HEK293 (cell line): ENCODE results near the gene B4GALNT4.

Experiments used
- BCL11B ChIP-seq: fragments of 450-650 bp; formaldehyde crosslinking; IDR thresholded peaks from 2 replicates; pipeline ENCODE4 v1.5.1; 2016; ENCODE audit warnings: low read depth, missing biosample characterization, missing genetic modification characterization
- KLF7 ChIP-seq: fragments of 450-650 bp; formaldehyde crosslinking; IDR thresholded peaks from 2 replicates; pipeline ENCODE4 v1.5.1; 2016; ENCODE audit warnings: missing biosample characterization, missing genetic modification characterization, borderline replicate concordance
- SP2 ChIP-seq: fragments of 450-650 bp; formaldehyde crosslinking; IDR thresholded peaks from 2 replicates; pipeline ENCODE4 v1.5.1; 2016; ENCODE audit warnings: missing biosample characterization, missing genetic modification characterization
- TCF7L2 ChIP-seq: IDR thresholded peaks from 2 replicates; pipeline ENCODE4 v1.6.1; 2011; ENCODE audit warnings: low read depth, mild to moderate bottlenecking, inconsistent platforms, low read length, moderate library complexity, borderline replicate concordance
- YY2 ChIP-seq: fragments of 450-650 bp; formaldehyde crosslinking; IDR thresholded peaks from 2 replicates; pipeline ENCODE4 v1.5.1; 2016; ENCODE audit warnings: missing biosample characterization, missing genetic modification characterization
- ZBTB48 ChIP-seq: fragments of 450-650 bp; formaldehyde crosslinking; IDR thresholded peaks from 2 replicates; pipeline ENCODE4 v1.5.1; 2016; ENCODE audit warnings: missing biosample characterization, missing genetic modification characterization
- ZBTB49 ChIP-seq: fragments of 450-650 bp; formaldehyde crosslinking; IDR thresholded peaks from 2 replicates; pipeline ENCODE4 v1.5.1; 2016; ENCODE audit warnings: missing biosample characterization, missing genetic modification characterization, low read depth
- ZBTB7A ChIP-seq: fragments of 450-650 bp; formaldehyde crosslinking; IDR thresholded peaks from 2 replicates; pipeline ENCODE4 v1.5.1; 2016; ENCODE audit warnings: low read depth, missing biosample characterization, missing genetic modification characterization
- ZFP69B ChIP-seq: fragments of 450-650 bp; formaldehyde crosslinking; IDR thresholded peaks from 2 replicates; pipeline ENCODE4 v1.5.1; 2016; ENCODE audit warnings: missing biosample characterization, missing genetic modification characterization
- ZNF19 ChIP-seq: fragments of 450-650 bp; formaldehyde crosslinking; IDR thresholded peaks from 2 replicates; pipeline ENCODE4; 2016; ENCODE audit warnings: missing biosample characterization, missing genetic modification characterization, low read depth
- ZNF211 ChIP-seq: fragments of 450-650 bp; formaldehyde crosslinking; IDR thresholded peaks from 2 replicates; pipeline ENCODE4 v1.5.1; 2016; ENCODE audit warnings: low read depth, missing biosample characterization, missing genetic modification characterization
- ZNF223 ChIP-seq: fragments of 450-650 bp; formaldehyde crosslinking; IDR thresholded peaks from 2 replicates; pipeline ENCODE4 v1.5.1; 2016; ENCODE audit warnings: missing biosample characterization, missing genetic modification characterization
- ZNF248 ChIP-seq: fragments of 450-650 bp; formaldehyde crosslinking; IDR thresholded peaks from 2 replicates; pipeline ENCODE4 v1.5.1; 2017; ENCODE audit warnings: missing biosample characterization, missing genetic modification characterization
- ZNF266 ChIP-seq: fragments of 450-650 bp; formaldehyde crosslinking; IDR thresholded peaks from 2 replicates; pipeline ENCODE4 v1.5.1; 2016; ENCODE audit warnings: missing biosample characterization, missing genetic modification characterization, low read depth
- ZNF404 ChIP-seq: fragments of 450-650 bp; formaldehyde crosslinking; IDR thresholded peaks from 2 replicates; pipeline ENCODE4 v1.5.1; 2017; ENCODE audit warnings: missing biosample characterization, missing genetic modification characterization
- ZNF416 ChIP-seq: fragments of 450-650 bp; formaldehyde crosslinking; IDR thresholded peaks from 2 replicates; pipeline ENCODE4 v1.5.1; 2016; ENCODE audit warnings: missing biosample characterization, missing genetic modification characterization
- ZNF513 ChIP-seq: fragments of 450-650 bp; IDR thresholded peaks from 2 replicates; pipeline ENCODE4 v1.5.1; 2018; ENCODE audit warnings: missing biosample characterization, missing genetic modification characterization
- ZNF514 ChIP-seq: fragments of 450-650 bp; formaldehyde crosslinking; IDR thresholded peaks from 2 replicates; pipeline ENCODE4 v1.5.1; 2016; ENCODE audit warnings: missing biosample characterization, missing genetic modification characterization
- ZNF518A ChIP-seq: fragments of 450-650 bp; formaldehyde crosslinking; conservative IDR thresholded peaks from 2 replicates; pipeline ENCODE4 v1.5.1; 2016; ENCODE audit warnings: low read depth, missing biosample characterization, missing genetic modification characterization
- ZNF558 ChIP-seq: fragments of 450-650 bp; formaldehyde crosslinking; IDR thresholded peaks from 2 replicates; pipeline ENCODE4 v1.5.1; 2016; ENCODE audit warnings: missing biosample characterization, missing genetic modification characterization
- ZNF596 ChIP-seq: fragments of 450-650 bp; IDR thresholded peaks from 2 replicates; pipeline ENCODE4 v1.5.0; 2018; ENCODE audit warnings: missing biosample characterization, mild to moderate bottlenecking, missing genetic modification characterization, moderate library complexity
- ZNF629 ChIP-seq: fragments of 450-650 bp; formaldehyde crosslinking; IDR thresholded peaks from 2 replicates; pipeline ENCODE4 v1.5.1; 2017; ENCODE audit warnings: missing biosample characterization, missing genetic modification characterization
- ZNF670 ChIP-seq: fragments of 450-650 bp; formaldehyde crosslinking; IDR thresholded peaks from 2 replicates; pipeline ENCODE4 v1.5.1; 2016; ENCODE audit warnings: missing biosample characterization, missing genetic modification characterization, low read depth
- ZNF776 ChIP-seq: fragments of 450-650 bp; formaldehyde crosslinking; IDR thresholded peaks from 2 replicates; pipeline ENCODE4 v1.5.0; 2017; ENCODE audit warnings: missing biosample characterization, missing genetic modification characterization, borderline replicate concordance
- ZNF777 ChIP-seq: fragments of 450-650 bp; formaldehyde crosslinking; IDR thresholded peaks from 2 replicates; pipeline ENCODE4 v1.5.1; 2017; ENCODE audit warnings: missing biosample characterization, missing genetic modification characterization, borderline replicate concordance
- ZNF785 ChIP-seq: fragments of 450-650 bp; formaldehyde crosslinking; IDR thresholded peaks from 2 replicates; pipeline ENCODE4 v1.5.1; 2016; ENCODE audit warnings: missing biosample characterization, missing genetic modification characterization
- ZSCAN18 ChIP-seq: fragments of 450-650 bp; formaldehyde crosslinking; IDR thresholded peaks from 2 replicates; pipeline ENCODE4 v1.5.1; 2016; ENCODE audit warnings: missing biosample characterization, missing genetic modification characterization
- ZSCAN30 ChIP-seq: fragments of 450-650 bp; IDR thresholded peaks from 2 replicates; pipeline ENCODE4 v1.5.1; 2018; ENCODE audit warnings: missing biosample characterization, mild to moderate bottlenecking, missing genetic modification characterization, moderate library complexity
- TF ChIP-seq, protein P1 (sequence below): fragments of 450-650 bp; formaldehyde crosslinking; IDR thresholded peaks from 2 replicates; pipeline ENCODE4 v1.5.1; 2016; ENCODE audit warnings: missing biosample characterization, missing genetic modification characterization

B4GALNT4 gene

GRCh38 chr11:406796-407650, 37.7 kb downstream of the B4GALNT4 start (continued):
- TF ChIP-seq ZSCAN18 (tag by site-specific recombination) (no peak), SP2 (tag by site-specific recombination) (peak; percentile 56), ZNF248 (tag by site-specific recombination) (no peak), ZNF223 (tag by site-specific recombination) (no peak), ZNF558 (tag by site-specific recombination) (no peak), ZNF19 (no peak), ZBTB7A (tag by site-specific recombination) (0 out of 2 replicates have a peak, but pooled peaks have one; percentile 22), ZFP69B (tag by site-specific recombination) (peak; percentile 98), ZBTB48 (tag by site-specific recombination) (no peak), ZBTB49 (no peak), ZNF629 (no peak), TCF7L2 (no peak), ZNF785 (tag by site-specific recombination) (no peak), ZNF777 (tag by site-specific recombination) (no peak; the same call in 1 of the 2 replicates), ZNF670 (no peak), ZNF513 (tag by site-specific recombination) (no peak), ZNF266 (tag by site-specific recombination) (no peak), ZNF211 (no peak), ZSCAN30 (tag by site-specific recombination) (no peak), KLF7 (tag by site-specific recombination) (no peak), ZNF518A (no peak), BCL11B (tag by site-specific recombination) (no peak), YY2 (tag by site-specific recombination) (no peak), ZNF404 (tag by site-specific recombination) (no peak), ZNF514 (tag by site-specific recombination) (no peak), ZNF596 (tag by site-specific recombination) (no peak), ZNF416 (no peak), ZNF776 (no peak)
- TF ChIP-seq, protein P1, sequence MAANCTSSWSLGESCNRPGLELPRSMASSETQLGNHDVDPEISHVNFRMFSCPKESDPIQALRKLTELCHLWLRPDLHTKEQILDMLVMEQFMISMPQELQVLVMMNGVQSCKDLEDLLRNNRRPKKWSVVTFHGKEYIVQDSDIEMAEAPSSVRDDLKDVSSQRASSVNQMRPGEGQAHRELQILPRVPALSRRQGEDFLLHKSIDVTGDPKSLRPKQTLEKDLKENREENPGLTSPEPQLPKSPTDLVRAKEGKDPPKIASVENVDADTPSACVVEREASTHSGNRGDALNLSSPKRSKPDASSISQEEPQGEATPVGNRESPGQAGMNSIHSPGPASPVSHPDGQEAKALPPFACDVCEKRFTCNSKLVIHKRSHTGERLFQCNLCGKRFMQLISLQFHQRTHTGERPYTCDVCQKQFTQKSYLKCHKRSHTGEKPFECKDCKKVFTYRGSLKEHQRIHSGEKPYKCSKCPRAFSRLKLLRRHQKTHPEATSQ (tag by site-specific recombination) = 0 out of 2 replicates have a peak, but pooled peaks have one; percentile 45
